Upper lobe of left lung (tissue), 4 donors: ENCODE measurements around the gene PID1.

Experiments used
- CTCF ChIP-seq, 6 experiments: fragments of 450-650 bp in 4 of 6; fragments of 200-600 bp in 2 of 6; sonication (generic) in 2 of 6; IDR thresholded peaks; one replicate each; pipeline ENCODE4 v1.5.1; 2016 to 2019; ENCODE audit warnings: antibody characterized with exemption in 6 of 6
- EP300 ChIP-seq, 4 donors: sonication (generic); formaldehyde crosslinking; IDR thresholded peaks; one replicate each; pipeline ENCODE4 v1.5.1; 2017; ENCODE audit warnings: antibody characterized with exemption in 4 of 4, control low read depth in 2 of 4
- POLR2A ChIP-seq, 4 donors: fragments of 450-650 bp; IDR thresholded peaks; one replicate each; pipeline ENCODE4 v1.5.1; 2016 to 2017; ENCODE audit warnings: antibody characterized with exemption in 4 of 4, mild to moderate bottlenecking in 2 of 4
- POLR2AphosphoS5 ChIP-seq, 2 donors: sonication (generic); formaldehyde crosslinking; IDR thresholded peaks; one replicate each; pipeline ENCODE4 v1.5.1; 2017; ENCODE audit warnings: antibody characterized with exemption in 2 of 2

DNA sequence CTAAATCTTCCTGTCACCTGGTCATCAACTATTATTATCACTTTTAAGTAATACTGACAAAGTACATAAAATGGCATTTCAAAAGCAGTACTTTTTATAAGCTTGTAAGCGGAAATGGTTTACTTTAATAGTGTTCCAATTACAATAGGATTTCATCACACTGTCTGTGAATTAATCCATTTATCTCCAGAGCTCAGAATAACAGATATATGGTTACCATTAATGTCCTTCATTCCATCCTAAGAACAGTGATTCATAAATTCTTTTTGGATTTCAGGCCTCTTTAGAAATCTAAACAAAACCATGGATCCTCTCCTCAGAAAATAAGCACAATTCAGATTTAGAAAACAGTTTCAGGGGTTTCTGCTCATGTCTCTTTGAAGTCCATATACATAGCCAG lies 68.4 kb downstream of the PID1 start:
- TF ChIP-seq CTCF (IDR thresholded peaks at IDR 0.05) (no peak), POLR2A (IDR thresholded peaks at IDR 0.05) (no peak), EP300 (IDR thresholded peaks at IDR 0.05) (no peak), POLR2AphosphoS5 (IDR thresholded peaks at IDR 0.05) (no peak)
